Hematopoietic multipotent progenitor cell treated with erythropoietin and hydrocortisone succinate and interleukin-3 and kit ligand, for 4 days (in vitro differentiated cells): ENCODE results near the gene GRID1.

Experiments
- DNase-seq: peaks from one replicate; pipeline ENCODE4 v3.0.0-alpha.2; 2015

GRID1 gene

GRCh38 chr10:86025509-86025908, 341.1 kb downstream of the GRID1 start:
- DNase-seq = no peak

GRCh38 chr10:86024281-86025041, 342.1 kb downstream of the GRID1 start:
- DNase-seq = peak; percentile 21

GRCh38 chr10:86023931-86024280, 342.7 kb downstream of the GRID1 start:
- no peak for DNase-seq

GRCh38 chr10:86023336-86023735, 343.3 kb downstream of the GRID1 start:
- DNase-seq = no peak

- DNase-seq = no peak
These were observed 343.7 kb downstream of the GRID1 start for GRCh38 chr10:86022906-86023305.

- no peak for DNase-seq
These were observed 346.5 kb downstream of the GRID1 start for GRCh38 chr10:86020134-86020533.

GRCh38 chr10:86019141-86019540, 347.5 kb downstream of the GRID1 start:
- DNase-seq = no peak

GRCh38 chr10:86018735-86019058, 347.9 kb downstream of the GRID1 start:
- DNase-seq = no peak

- DNase-seq = no peak
These were observed 348.5 kb downstream of the GRID1 start for GRCh38 chr10:86017841-86018734.

GRCh38 chr10:86013568-86013967, 353.0 kb downstream of the GRID1 start:
- DNase-seq = no peak

GRCh38 chr10:86007171-86007570, 359.4 kb downstream of the GRID1 start:
- DNase-seq = no peak

GRCh38 chr10:86004337-86004736, 362.3 kb downstream of the GRID1 start:
- DNase-seq = no peak

- no peak for DNase-seq
These were observed 363.4 kb downstream of the GRID1 start for GRCh38 chr10:86003201-86003621.

- no peak for DNase-seq
These were observed 365.1 kb downstream of the GRID1 start for GRCh38 chr10:86001521-86001920.

- DNase-seq = no peak
These were observed 369.1 kb downstream of the GRID1 start for GRCh38 chr10:85997544-85997943.

- DNase-seq = peak; percentile 55
These were observed 370.8 kb downstream of the GRID1 start for GRCh38 chr10:85995791-85996190.

GRCh38 chr10:85993840-85994507, 372.6 kb downstream of the GRID1 start:
- no peak for DNase-seq

- no peak for DNase-seq
These were observed 373.5 kb downstream of the GRID1 start for GRCh38 chr10:85993140-85993539.

- no peak for DNase-seq
These were observed 374.3 kb downstream of the GRID1 start for GRCh38 chr10:85992324-85992723.

- no peak for DNase-seq
These were observed 379.8 kb downstream of the GRID1 start for GRCh38 chr10:85986777-85987176.

GRCh38 chr10:85983051-85983450, 383.5 kb downstream of the GRID1 start:
- DNase-seq = no peak

GRCh38 chr10:85979598-85979997, 387.0 kb downstream of the GRID1 start:
- DNase-seq = no peak

- no peak for DNase-seq
These were observed 387.8 kb downstream of the GRID1 start for GRCh38 chr10:85978566-85979358.
